Smooth muscle cell (in vitro differentiated cells): ENCODE measurements around the gene CCDC78. TPM values are rescaled to one million over a fixed set of nuclear protein-coding genes. Genes with fewer than 3 reads are reported as not detected.

ENCODE experiments used
- DNase-seq: peaks from one replicate; lab custom pipeline; 2025; ENCODE audit not compliant: unreplicated experiment; lab: John Stamatoyannopoulos, UW
- H2AFZ ChIP-seq: fragments of 200-600 bp; sonication (generic); 2 replicates; pipeline ENCODE4 v1.6.0; 2016; ENCODE audit warnings: antibody characterized with exemption, low read depth, mild to moderate bottlenecking
- H3F3A ChIP-seq: fragments of 200-600 bp; sonication (generic); 2 replicates; pipeline ENCODE4 v1.6.0; 2017; ENCODE audit warnings: antibody characterized with exemption, low read depth
- H3K27ac ChIP-seq: fragments of 200-600 bp; sonication (generic); 2 replicates; pipeline ENCODE4 v1.5.1; 2016; ENCODE audit warnings: low read depth, mild to moderate bottlenecking
- H3K27me3 ChIP-seq: fragments of 200-600 bp; sonication (generic); 2 replicates; pipeline ENCODE4 v1.6.1; 2016; ENCODE audit warnings: low read depth, mild to moderate bottlenecking
- H3K36me3 ChIP-seq: fragments of 200-600 bp; sonication (generic); 2 replicates; pipeline ENCODE4 v1.5.1; 2016; ENCODE audit warnings: low read depth
- H3K4me1 ChIP-seq: fragments of 200-600 bp; sonication (generic); 2 replicates; pipeline ENCODE4 v1.5.1; 2016; ENCODE audit warnings: low read depth
- H3K4me2 ChIP-seq: fragments of 200-600 bp; sonication (generic); 2 replicates; pipeline ENCODE4 v1.6.0; 2016; ENCODE audit warnings: mild to moderate bottlenecking
- H3K4me3 ChIP-seq: fragments of 200-600 bp; sonication (generic); 2 replicates; pipeline ENCODE4 v1.5.1; 2016; ENCODE audit warnings: mild to moderate bottlenecking
- H3K79me2 ChIP-seq: fragments of 200-600 bp; sonication (generic); 2 replicates; pipeline ENCODE4 v1.6.0; 2016; ENCODE audit warnings: low read depth, mild to moderate bottlenecking
- H3K9ac ChIP-seq: fragments of 200-600 bp; sonication (generic); 2 replicates; pipeline ENCODE4 v1.6.0; 2016; ENCODE audit warnings: low read depth
- H3K9me3 ChIP-seq: fragments of 200-600 bp; sonication (generic); replicated peaks from 2 replicates; pipeline ENCODE4 v1.5.1; 2016; ENCODE audit warnings: low read depth
- H4K20me1 ChIP-seq: fragments of 200-600 bp; sonication (generic); 2 replicates; pipeline ENCODE4 v1.6.0; 2016; ENCODE audit warnings: low read depth
- WGBS: methylation state at CpG from one replicate; pipeline ENCODE4 v1.1.7; 2016; ENCODE audit warnings: low lambda C conversion rate; 5-methylcytosine and 5-hydroxymethylcytosine counted together
- polyA plus RNA-seq: library from polyadenylated mRNA; unstranded; fragments of >200 nt; fragmentation: Nextera tagmentation; extraction: Ambion mirVana; gene quantifications from 2 replicates; pipeline ENCODE4 v1.2.1, GENCODE V29; 2016
- total RNA-seq: library from RNA; depleted of rRNA; stranded (reverse); fragments of >200 nt; gene quantifications from 2 replicates; pipeline ENCODE4 v1.2.3, GENCODE V29; 2014
- TF ChIP-seq, protein P1 (sequence below): fragments of 200-600 bp; sonication (generic); IDR thresholded peaks from 2 replicates; pipeline ENCODE4 v1.5.1; 2017; ENCODE audit warnings: borderline replicate concordance, mild to moderate bottlenecking, antibody characterized with exemption; ENCODE audit not compliant: insufficient read depth, poor library complexity, severe bottlenecking

Gene CCDC78
- total and polyA plus RNA-seq, 2 experiments from 2014 or later, result 2.8 to 3.4 TPM

DNA sequence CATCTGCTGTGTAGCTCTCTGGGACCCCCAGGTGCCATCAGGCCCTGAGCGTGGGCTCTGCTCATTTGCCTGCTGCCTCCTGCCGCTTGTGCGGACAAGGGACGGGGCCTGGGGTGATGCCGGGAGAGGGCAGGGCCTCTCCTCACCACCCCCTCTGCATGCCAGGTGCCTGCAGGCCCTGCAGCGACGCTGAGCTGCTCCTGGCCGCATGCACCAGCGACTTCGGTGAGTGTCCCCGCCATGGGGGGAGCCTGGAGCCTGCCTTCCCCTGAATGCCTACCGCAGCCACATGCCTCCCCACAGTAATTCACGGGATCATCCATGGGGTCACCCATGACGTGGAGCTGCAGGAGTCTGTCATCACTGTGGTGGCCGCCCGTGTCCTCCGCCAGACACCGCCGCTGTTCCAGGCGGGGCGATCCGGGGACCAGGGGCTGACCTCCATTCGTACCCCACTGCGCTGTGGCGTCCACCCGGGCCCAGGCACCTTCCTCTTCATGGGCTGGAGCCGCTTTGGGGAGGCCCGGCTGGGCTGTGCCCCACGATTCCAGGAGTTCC lies 9.4 kb downstream of the CCDC78 start:
- TF ChIP-seq, protein P1, sequence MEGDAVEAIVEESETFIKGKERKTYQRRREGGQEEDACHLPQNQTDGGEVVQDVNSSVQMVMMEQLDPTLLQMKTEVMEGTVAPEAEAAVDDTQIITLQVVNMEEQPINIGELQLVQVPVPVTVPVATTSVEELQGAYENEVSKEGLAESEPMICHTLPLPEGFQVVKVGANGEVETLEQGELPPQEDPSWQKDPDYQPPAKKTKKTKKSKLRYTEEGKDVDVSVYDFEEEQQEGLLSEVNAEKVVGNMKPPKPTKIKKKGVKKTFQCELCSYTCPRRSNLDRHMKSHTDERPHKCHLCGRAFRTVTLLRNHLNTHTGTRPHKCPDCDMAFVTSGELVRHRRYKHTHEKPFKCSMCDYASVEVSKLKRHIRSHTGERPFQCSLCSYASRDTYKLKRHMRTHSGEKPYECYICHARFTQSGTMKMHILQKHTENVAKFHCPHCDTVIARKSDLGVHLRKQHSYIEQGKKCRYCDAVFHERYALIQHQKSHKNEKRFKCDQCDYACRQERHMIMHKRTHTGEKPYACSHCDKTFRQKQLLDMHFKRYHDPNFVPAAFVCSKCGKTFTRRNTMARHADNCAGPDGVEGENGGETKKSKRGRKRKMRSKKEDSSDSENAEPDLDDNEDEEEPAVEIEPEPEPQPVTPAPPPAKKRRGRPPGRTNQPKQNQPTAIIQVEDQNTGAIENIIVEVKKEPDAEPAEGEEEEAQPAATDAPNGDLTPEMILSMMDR, result no peak
- no peaks in the 10 kb centered on the region for H3K9me3 ChIP-seq
- H4K20me1 ChIP-seq, result peaks cover 13% of the 10 kb centered on the region
- no peak overlapping the region for H2AFZ ChIP-seq
- H3K27ac ChIP-seq, result no peak overlapping the region
- no peaks in the 10 kb centered on the region for H3F3A ChIP-seq
- no peak overlapping the region for H3K4me3 ChIP-seq
- H3K36me3 ChIP-seq, result no peaks in the 10 kb centered on the region
- no peaks in the 10 kb centered on the region for H3K27me3 ChIP-seq
- peaks cover 15% of the 10 kb centered on the region for H3K4me1 ChIP-seq
- no peak for DNase-seq
- H3K4me2 ChIP-seq, result no peak overlapping the region
- H3K79me2 ChIP-seq, result no peaks in the 10 kb centered on the region
- H3K9ac ChIP-seq, result no peak overlapping the region
- WGBS, result 96% methylated on average over 26 of the region's 29 CpGs

DNA sequence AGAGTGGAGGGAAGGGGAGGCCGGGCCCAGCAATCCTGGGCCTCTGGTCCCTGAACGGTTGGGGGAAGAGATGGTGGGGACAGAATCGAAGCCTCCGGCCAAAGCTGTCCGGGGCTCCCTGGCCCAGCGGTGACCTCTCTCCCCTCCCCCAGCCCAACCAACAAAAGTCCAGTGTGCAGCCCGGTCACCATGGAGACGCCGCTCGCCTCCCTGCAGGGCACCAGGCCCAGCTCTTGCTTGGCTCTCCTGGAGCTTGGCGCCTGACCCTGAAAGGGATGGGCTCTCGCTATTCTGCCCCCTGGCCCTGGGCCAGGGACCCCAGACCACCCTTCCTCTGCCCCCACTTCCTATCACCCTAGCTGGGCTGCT lies 10.1 kb downstream of the CCDC78 start:
- H3F3A ChIP-seq, result no peaks in the 10 kb centered on the region
- H4K20me1 ChIP-seq, result peaks cover 8% of the 10 kb centered on the region
- no peak overlapping the region for H2AFZ ChIP-seq
- H3K79me2 ChIP-seq, result no peaks in the 10 kb centered on the region
- H3K4me3 ChIP-seq, result peak overlapping the region; percentile 61
- TF ChIP-seq, protein P1, result no peak
- H3K36me3 ChIP-seq, result no peaks in the 10 kb centered on the region
- H3K27ac ChIP-seq, result no peak overlapping the region
- H3K27me3 ChIP-seq, result no peaks in the 10 kb centered on the region
- no peaks in the 10 kb centered on the region for H3K9me3 ChIP-seq
- WGBS, result 51% methylated on average over 11 of the region's 12 CpGs
- DNase-seq, result no peak
- H3K4me1 ChIP-seq, result peaks cover 15% of the 10 kb centered on the region
- peak overlapping the region; percentile 99 for H3K4me2 ChIP-seq
- H3K9ac ChIP-seq, result no peak overlapping the region

DNA sequence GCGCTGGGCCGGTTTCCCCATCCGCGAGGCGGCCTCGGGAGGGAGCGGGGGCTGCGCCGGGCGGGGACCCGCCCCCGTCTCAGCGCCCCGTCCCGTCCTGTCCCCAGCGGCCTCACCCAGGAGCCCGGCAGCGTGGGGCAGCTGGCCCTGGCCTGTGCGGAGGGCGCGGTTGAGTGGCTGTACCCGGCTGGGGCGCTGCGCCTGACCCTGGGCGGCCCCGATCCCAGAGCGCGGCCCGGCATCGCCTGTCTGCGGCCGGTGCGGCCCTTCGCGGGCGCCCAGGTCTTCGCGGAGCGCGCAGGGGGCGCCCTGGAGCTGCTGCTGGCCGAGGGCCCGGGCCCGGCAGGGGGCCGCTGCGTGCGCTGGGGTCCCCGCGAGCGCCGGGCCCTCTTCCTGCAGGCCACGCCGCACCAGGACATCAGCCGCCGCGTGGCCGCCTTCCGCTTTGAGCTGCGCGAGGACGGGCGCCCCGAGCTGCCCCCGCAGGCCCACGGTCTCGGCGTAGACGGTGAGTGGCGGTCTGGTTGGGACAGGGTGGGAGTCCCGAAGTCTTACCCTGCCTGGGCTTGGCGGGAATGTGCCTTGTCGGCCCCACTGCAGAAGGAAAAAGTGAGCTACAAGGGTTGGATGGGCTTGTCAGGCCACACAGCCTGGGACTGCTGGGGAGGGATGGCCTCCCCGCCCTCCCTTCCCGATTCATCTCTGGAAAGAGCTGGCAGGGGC lies 10.6 kb downstream of the CCDC78 start:
- DNase-seq, result no peak
- Histone ChIP-seq H3K27me3 (no peaks in the 10 kb centered on the region), H2AFZ (no peak overlapping the region), H4K20me1 (peaks cover 8% of the 10 kb centered on the region), H3F3A (no peaks in the 10 kb centered on the region), H3K36me3 (no peaks in the 10 kb centered on the region), H3K27ac (no peak overlapping the region), H3K79me2 (no peaks in the 10 kb centered on the region), H3K4me3 (peak overlapping the region; percentile 61), H3K4me2 (peak overlapping the region; percentile 99), H3K4me1 (peaks cover 15% of the 10 kb centered on the region), H3K9me3 (no peaks in the 10 kb centered on the region), H3K9ac (no peak overlapping the region)
- 8% methylated on average over 59 of the region's 74 CpGs for WGBS
- TF ChIP-seq, protein P1, result peak; percentile 15
